Endometrium (tissue), 2 donors: ENCODE results near the gene C11orf68.

Experiments used
- FAIRE-seq: peaks from 2 replicates; lab custom pipeline; 2012; peaks lifted over from hg19 to GRCh38; lab: Jason Lieb, UNC
- donor health status: control.
- donor health status: control.

The C11orf68 gene

DNA sequence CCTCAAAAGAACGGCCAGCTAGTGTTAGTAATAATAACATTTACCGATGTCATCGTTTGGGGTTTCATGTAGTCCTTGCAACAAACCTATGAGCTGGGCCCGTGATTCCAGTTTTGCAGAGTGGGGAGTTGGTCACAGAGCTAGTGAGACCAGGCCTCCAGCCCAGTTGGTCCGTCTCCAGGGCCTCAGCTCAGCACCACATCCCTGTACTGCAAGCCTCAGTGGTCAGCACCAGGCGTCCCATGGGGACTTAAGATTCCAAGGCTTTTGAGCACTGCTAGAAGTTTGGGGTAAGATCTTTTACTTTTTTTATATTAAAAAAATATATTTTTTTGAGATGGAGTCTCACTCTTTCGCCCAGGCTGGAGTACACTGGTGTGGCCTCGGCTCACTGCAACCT lies 25.3 kb upstream of the C11orf68 start:
- no peak for FAIRE-seq

- FAIRE-seq = no peak
These were observed 23.7 kb upstream of the C11orf68 start for GRCh38 chr11:65942531-65942930.

- FAIRE-seq = no peak
These were observed 23.0 kb upstream of the C11orf68 start for GRCh38 chr11:65941720-65942310.

- FAIRE-seq = no peak
These were observed 18.9 kb upstream of the C11orf68 start for GRCh38 chr11:65937766-65938165.

DNA sequence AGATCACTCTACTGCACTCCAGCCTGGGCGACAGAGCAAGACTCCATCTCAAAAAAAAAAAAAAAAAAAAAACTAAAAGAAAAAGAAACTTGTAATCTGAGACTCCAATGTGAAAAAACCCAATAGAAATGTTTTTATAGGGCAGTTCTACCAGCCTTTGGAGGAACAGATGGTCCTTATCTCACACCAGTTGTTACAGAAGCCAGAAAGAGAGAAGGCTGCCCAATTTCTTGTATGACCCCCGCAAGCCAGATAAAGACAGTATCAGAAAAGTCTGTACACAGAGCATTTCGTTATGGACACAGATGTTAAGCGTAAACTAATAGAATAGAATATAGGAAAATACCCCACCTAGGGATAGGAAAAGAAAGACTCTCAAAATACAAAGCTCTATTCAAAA lies 15.2 kb upstream of the C11orf68 start:
- FAIRE-seq = no peak

GRCh38 chr11:65932558-65932919 lies 13.7 kb upstream of the C11orf68 start:
- no peak for FAIRE-seq

GRCh38 chr11:65931773-65932557 lies 13.1 kb upstream of the C11orf68 start:
- FAIRE-seq = no peak

GRCh38 chr11:65928667-65929066 lies 9.8 kb upstream of the C11orf68 start:
- FAIRE-seq = no peak

- FAIRE-seq = no peak
These were observed 9.1 kb upstream of the C11orf68 start for GRCh38 chr11:65927904-65928397.

DNA sequence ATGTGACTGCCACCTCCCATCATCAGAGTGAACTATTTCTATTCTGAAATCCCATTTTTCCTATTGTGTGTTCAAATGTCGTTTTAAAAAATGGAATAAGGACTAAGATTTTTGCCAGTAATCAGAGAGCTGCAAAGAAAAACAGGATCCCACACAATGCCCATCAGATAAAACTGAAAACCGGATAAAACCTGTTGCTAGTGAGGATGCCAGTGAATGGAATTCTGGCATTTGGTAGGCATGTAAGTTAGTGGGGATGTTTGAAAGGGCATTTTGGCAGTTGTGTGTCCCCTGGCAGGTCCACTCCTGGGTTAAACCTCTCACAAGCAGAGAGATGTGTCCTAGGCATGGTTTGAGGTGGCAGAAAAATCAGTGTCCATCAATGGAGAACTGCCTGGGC lies 6.5 kb upstream of the C11orf68 start:
- no peak for FAIRE-seq

DNA sequence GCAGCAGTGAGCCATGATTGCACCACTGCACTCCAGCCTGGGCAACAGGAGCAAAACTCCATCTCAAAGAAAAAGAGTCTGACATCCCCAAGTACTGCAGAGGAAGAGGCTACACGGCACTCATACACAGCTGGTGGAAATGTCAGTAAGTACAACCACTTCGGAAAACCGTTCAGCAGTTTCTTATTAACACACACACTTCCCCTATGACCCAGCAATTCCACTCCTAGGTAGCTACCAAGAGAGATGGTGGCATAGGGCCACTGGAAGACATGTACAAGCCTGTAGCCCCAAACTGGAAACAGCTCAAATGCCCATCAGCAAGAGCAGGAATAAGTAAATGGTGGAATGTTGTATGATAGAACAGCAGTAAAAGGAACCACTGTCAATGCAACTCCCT lies 3.7 kb upstream of the C11orf68 start:
- FAIRE-seq = no peak

DNA sequence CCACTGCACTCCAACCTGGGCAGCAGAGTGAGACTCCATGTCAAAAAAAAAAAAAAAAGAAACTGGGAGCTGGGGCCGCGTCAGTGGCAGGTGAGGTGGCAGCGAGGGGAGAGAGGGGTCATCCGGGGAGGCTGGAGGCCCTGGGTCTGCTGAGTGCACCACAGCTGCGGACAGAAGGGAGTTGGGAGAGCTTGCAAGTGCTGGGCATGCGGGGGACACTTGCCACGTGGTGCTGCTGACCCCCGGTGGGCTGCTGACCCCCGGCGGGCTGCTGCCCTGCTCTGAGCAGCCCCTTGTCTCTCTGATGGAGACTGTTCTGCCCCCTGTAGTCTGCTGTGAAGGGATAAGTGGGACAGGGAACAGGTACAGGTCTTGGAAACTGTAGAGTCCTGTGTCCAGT lies 3.0 kb upstream of the C11orf68 start:
- no peak for FAIRE-seq

DNA sequence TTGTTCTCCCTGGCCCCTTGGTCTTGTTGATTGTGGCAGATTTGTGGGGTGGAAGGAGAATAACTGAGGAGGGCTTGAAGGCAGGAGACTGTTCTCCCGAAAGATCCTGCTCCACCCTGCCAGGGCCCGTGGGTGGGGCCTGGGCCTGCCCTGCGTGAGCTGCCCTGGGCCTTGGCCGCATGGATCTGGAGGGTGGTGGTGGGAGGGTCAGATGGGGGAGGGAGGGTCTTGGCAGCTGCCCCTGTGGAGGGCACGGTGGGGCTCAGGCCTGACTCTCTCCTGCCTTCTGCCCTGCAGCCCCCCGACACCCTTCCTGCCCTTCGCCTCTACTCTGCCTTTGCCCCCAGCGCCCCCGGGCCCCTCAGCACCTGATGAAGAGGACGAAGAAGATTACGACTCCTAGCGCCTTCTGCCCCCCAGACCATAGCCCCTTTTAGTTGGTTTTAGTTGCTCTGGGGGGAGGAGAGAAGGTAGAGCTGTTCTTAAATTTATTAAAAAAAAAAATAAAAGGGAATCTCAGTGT lies 2.2 kb upstream of the C11orf68 start:
- no peak for FAIRE-seq

DNA sequence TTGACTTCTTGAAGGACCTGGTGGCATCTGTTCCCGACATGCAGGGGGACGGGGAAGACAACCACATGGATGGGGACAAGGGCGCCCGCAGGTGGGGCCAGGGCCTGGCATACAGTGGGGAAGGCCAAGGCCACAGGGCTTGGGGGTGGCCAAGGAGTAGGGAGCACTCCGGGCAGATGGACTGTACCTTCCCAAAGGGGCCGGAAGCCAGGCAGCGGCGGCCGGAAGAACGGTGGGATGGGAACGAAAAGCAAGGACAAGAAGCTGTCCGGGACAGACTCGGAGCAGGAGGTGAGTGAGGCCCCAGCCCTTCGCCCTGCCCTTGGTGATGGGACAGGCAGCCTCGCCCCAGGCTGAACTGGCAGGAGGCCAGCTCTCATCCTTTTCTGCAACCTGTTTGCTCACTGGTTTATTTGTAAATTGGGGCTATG lies 1.5 kb upstream of the C11orf68 start:
- no peak for FAIRE-seq

GRCh38 chr11:65919573-65920371 lies 910 bp upstream of the C11orf68 start:
- FAIRE-seq = no peak

- FAIRE-seq = no peak
These were observed 295 bp upstream of the C11orf68 start, which contains the start of gene DRAP1 for GRCh38 chr11:65919141-65919572. DRAP1 (plus strand) TSS chr11:65919426; CDS start chr11:65919502, 76 bp downstream.

GRCh38 chr11:65917434-65918210 lies 1.2 kb downstream of the C11orf68 start:
- no peak for FAIRE-seq

- no peak for FAIRE-seq
These were observed 1.8 kb downstream of the C11orf68 start for GRCh38 chr11:65917077-65917433.

DNA sequence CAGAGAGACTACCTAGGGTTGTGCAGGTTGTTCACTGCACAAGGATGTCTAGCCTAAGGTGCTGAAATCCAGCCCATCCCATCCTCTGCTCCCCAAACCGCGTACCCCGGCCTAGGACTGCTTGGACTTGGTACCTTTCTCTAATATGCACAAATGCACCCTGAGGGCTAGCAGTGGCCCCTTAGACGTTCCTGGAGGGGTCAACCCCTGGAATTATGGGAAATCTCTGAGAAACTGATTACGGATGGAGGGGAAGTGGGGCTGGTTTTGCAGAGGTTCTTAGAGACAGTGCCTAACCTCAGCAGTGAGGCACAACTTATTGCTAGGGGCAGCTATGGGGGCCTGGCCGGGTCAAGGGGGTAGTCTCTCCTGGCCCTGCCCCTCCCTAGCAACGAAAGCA lies 2.5 kb downstream of the C11orf68 start:
- no peak for FAIRE-seq

- FAIRE-seq = no peak
These were observed 3.0 kb downstream of the C11orf68 start for GRCh38 chr11:65915821-65916251.

DNA sequence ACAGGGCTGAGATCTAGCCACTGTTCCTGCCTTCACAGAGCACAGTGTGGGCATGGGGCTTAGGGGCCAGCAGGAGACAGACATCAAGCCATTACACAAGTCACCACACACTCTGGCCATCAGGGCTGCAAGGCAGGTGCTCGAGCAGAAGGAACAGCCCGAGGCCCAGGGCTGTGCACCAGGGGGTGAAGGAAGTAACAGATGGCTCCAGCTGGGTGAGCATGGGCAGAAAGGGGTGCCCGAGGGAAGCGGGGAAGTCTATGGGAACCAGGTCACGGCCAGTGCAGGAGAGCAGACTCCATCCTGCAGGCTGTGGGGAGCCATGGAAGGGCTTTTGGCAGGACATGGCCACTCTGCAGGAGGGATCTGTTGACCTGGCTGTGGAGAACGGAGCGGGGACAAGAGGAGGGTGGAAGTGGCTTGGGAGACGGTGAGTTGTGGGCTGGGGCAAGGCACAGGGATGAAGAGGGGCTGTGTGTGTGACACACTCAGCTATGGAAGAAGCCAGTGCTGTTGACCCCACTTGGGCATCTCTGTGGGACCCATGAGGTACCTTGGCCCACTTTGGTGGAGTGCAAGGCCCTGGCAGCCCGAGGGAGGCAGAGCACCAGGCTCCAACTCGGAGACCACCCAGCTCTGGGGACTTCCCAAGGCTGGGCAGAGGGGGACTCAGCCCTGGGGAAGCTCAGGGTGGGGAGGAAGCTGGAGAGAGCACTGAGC lies 3.6 kb downstream of the C11orf68 start:
- no peak for FAIRE-seq
